Dendritic cell treated with granulocyte-macrophage colony-stimulating factor and Interleukin-4, amounts not matched to agents 40 ng/mL and 50 ng/mL, for 4 days (primary cell): Measurements from ENCODE around the gene LITAF.
"Not testable (repeated sequence)": the region's sequence is repeated elsewhere in the genome, so short reads cannot be mapped to it uniquely, and the experiment has no call there.

Source experiments
- H3K27ac Mint-ChIP-seq: one replicate; pipeline ENCODE4 v1.8.0; 2022; ENCODE audit warnings: mild to moderate bottlenecking, mixed read lengths
- H3K27me3 Mint-ChIP-seq: one replicate; pipeline ENCODE4 v1.8.0; 2022; ENCODE audit warnings: mild to moderate bottlenecking, mixed read lengths
- H3K36me3 Mint-ChIP-seq: one replicate; pipeline ENCODE4 v1.8.0; 2022; ENCODE audit warnings: low read depth, mixed read lengths
- H3K4me1 Mint-ChIP-seq: one replicate; pipeline ENCODE4 v1.8.0; 2022; ENCODE audit warnings: low read depth, mixed read lengths
- H3K4me3 Mint-ChIP-seq: one replicate; pipeline ENCODE4 v1.8.0; 2022; ENCODE audit warnings: mild to moderate bottlenecking, moderate library complexity, mixed read lengths
- H3K9me3 Mint-ChIP-seq: one replicate; pipeline ENCODE4 v1.8.0; 2022; ENCODE audit warnings: mixed read lengths
- intact Hi-C: fragments of 100-400 bp; cut with micrococcal nuclease; formaldehyde crosslinking; loops from one replicate; pipeline ENCODE4 v1.15.0; 2022

The LITAF gene

GRCh38 chr16:11583889-11584565 lies 2.7 kb downstream of the LITAF start:
- peak overlapping the region; percentile 89 for H3K27ac Mint-ChIP-seq
- H3K27me3 Mint-ChIP-seq: peaks cover 19% of the 10 kb centered on the region
- peak overlapping the region; percentile 88 for H3K4me3 Mint-ChIP-seq
- H3K9me3 Mint-ChIP-seq: no peaks in the 10 kb centered on the region
- peaks cover 51% of the 10 kb centered on the region for H3K36me3 Mint-ChIP-seq
- intact Hi-C loops: loop anchor here (2.0 to 5.0 kb wide), 3 partner anchors 43 to 57 kb away; no protein-coding TSS in a partner anchor
- H3K4me1 Mint-ChIP-seq: peaks cover 82% of the 10 kb centered on the region

GRCh38 chr16:11583166-11583565 lies 3.6 kb downstream of the LITAF start:
- H3K4me3 Mint-ChIP-seq: no peak overlapping the region
- intact Hi-C loops: loop anchor here (5.0 kb wide), 2 partner anchors 44 to 51 kb away; no protein-coding TSS in a partner anchor
- no peaks in the 10 kb centered on the region for H3K9me3 Mint-ChIP-seq
- peaks cover 80% of the 10 kb centered on the region for H3K4me1 Mint-ChIP-seq
- H3K36me3 Mint-ChIP-seq: peaks cover 60% of the 10 kb centered on the region
- H3K27me3 Mint-ChIP-seq: peaks cover 23% of the 10 kb centered on the region
- no peak overlapping the region for H3K27ac Mint-ChIP-seq

GRCh38 chr16:11582157-11582814 lies 4.4 kb downstream of the LITAF start:
- Mint-ChIP-seq H3K9me3 (no peaks in the 10 kb centered on the region), H3K36me3 (peaks cover 61% of the 10 kb centered on the region), H3K27me3 (peaks cover 15% of the 10 kb centered on the region), H3K4me3 (no peak overlapping the region), H3K4me1 (peaks cover 82% of the 10 kb centered on the region), H3K27ac (no peak overlapping the region)
- intact Hi-C loops: loop anchor here (5.0 kb wide), 2 partner anchors 45 to 50 kb away; no protein-coding TSS in a partner anchor

GRCh38 chr16:11581678-11582077 lies 5.0 kb downstream of the LITAF start:
- H3K27me3 Mint-ChIP-seq: peaks cover 11% of the 10 kb centered on the region
- H3K36me3 Mint-ChIP-seq: peaks cover 55% of the 10 kb centered on the region
- no peaks in the 10 kb centered on the region for H3K9me3 Mint-ChIP-seq
- no peak overlapping the region for H3K27ac Mint-ChIP-seq
- H3K4me1 Mint-ChIP-seq: peaks cover 84% of the 10 kb centered on the region
- intact Hi-C loops: loop anchor here (5.0 kb wide), 2 partner anchors 46 to 49 kb away; no protein-coding TSS in a partner anchor
- H3K4me3 Mint-ChIP-seq: no peak overlapping the region

GRCh38 chr16:11580451-11581086 lies 6.2 kb downstream of the LITAF start:
- Mint-ChIP-seq H3K27ac (no peak overlapping the region), H3K27me3 (peaks cover 13% of the 10 kb centered on the region), H3K4me3 (no peak overlapping the region), H3K36me3 (peaks cover 50% of the 10 kb centered on the region), H3K4me1 (peaks cover 83% of the 10 kb centered on the region), H3K9me3 (no peaks in the 10 kb centered on the region)
- intact Hi-C loops: loop anchor here (5.0 kb wide), 2 partner anchors 47 to 48 kb away; no protein-coding TSS in a partner anchor

GRCh38 chr16:11577290-11577660 lies 9.4 kb downstream of the LITAF start:
- Mint-ChIP-seq H3K4me1 (peaks cover 86% of the 10 kb centered on the region), H3K27me3 (peaks cover 37% of the 10 kb centered on the region)
- H3K4me3 Mint-ChIP-seq: not testable (repeated sequence)

GRCh38 chr16:11576427-11577289 lies 10.1 kb downstream of the LITAF start:
- H3K36me3 Mint-ChIP-seq: peaks cover 61% of the 10 kb centered on the region
- H3K4me3 Mint-ChIP-seq: no peak overlapping the region
- H3K4me1 Mint-ChIP-seq: peaks cover 86% of the 10 kb centered on the region
- no peaks in the 10 kb centered on the region for H3K9me3 Mint-ChIP-seq
- intact Hi-C loops: no loop called here
- H3K27ac Mint-ChIP-seq: no peak overlapping the region
- H3K27me3 Mint-ChIP-seq: peaks cover 38% of the 10 kb centered on the region

More at GRCh38 chr16:11577290-11577660, 9.4 kb downstream of the LITAF start:
- H3K9me3 Mint-ChIP-seq, H3K27ac Mint-ChIP-seq, intact Hi-C loops: not testable (repeated sequence)
- peaks cover 61% of the 10 kb centered on the region for H3K36me3 Mint-ChIP-seq

- peaks cover 63% of the 10 kb centered on the region for H3K36me3 Mint-ChIP-seq
Measured at GRCh38 chr16:11575223-11575589, 11.5 kb downstream of the LITAF start.

GRCh38 chr16:11572301-11572995 lies 14.3 kb downstream of the LITAF start:
- Mint-ChIP-seq H3K27me3 (peaks cover 38% of the 10 kb centered on the region), H3K4me1 (peaks cover 80% of the 10 kb centered on the region), H3K9me3 (no peaks in the 10 kb centered on the region), H3K36me3 (peaks cover 77% of the 10 kb centered on the region), H3K27ac (no peak overlapping the region), H3K4me3 (no peak overlapping the region)
- intact Hi-C loops: no loop called here

More at GRCh38 chr16:11575223-11575589, 11.5 kb downstream of the LITAF start:
- Mint-ChIP-seq H3K27ac (no peak overlapping the region), H3K4me1 (peaks cover 86% of the 10 kb centered on the region), H3K9me3 (no peaks in the 10 kb centered on the region), H3K27me3 (peaks cover 43% of the 10 kb centered on the region), H3K4me3 (no peak overlapping the region)
- intact Hi-C loops: no loop called here

- peaks cover 76% of the 10 kb centered on the region for H3K4me1 Mint-ChIP-seq
- no peak overlapping the region for H3K4me3 Mint-ChIP-seq
- H3K36me3 Mint-ChIP-seq: peaks cover 86% of the 10 kb centered on the region
- no peak overlapping the region for H3K27ac Mint-ChIP-seq
- intact Hi-C loops: no loop called here
- peaks cover 38% of the 10 kb centered on the region for H3K27me3 Mint-ChIP-seq
- H3K9me3 Mint-ChIP-seq: no peaks in the 10 kb centered on the region
Measured at GRCh38 chr16:11571549-11571948, 15.2 kb downstream of the LITAF start.

GRCh38 chr16:11570806-11571205 lies 15.9 kb downstream of the LITAF start:
- no peak overlapping the region for H3K27ac Mint-ChIP-seq
- peaks cover 93% of the 10 kb centered on the region for H3K36me3 Mint-ChIP-seq
- H3K4me1 Mint-ChIP-seq: peaks cover 76% of the 10 kb centered on the region
- no peaks in the 10 kb centered on the region for H3K9me3 Mint-ChIP-seq
- intact Hi-C loops: no loop called here
- H3K27me3 Mint-ChIP-seq: peaks cover 37% of the 10 kb centered on the region
- no peak overlapping the region for H3K4me3 Mint-ChIP-seq

GRCh38 chr16:11570258-11570657 lies 16.5 kb downstream of the LITAF start:
- Mint-ChIP-seq H3K27me3 (peaks cover 32% of the 10 kb centered on the region), H3K9me3 (no peaks in the 10 kb centered on the region), H3K4me1 (peaks cover 75% of the 10 kb centered on the region), H3K27ac (no peak overlapping the region), H3K36me3 (peaks cover 92% of the 10 kb centered on the region), H3K4me3 (no peak overlapping the region)
- intact Hi-C loops: no loop called here

- intact Hi-C loops: no loop called here
- Mint-ChIP-seq H3K9me3 (no peaks in the 10 kb centered on the region), H3K4me3 (no peak overlapping the region), H3K36me3 (peaks cover 85% of the 10 kb centered on the region), H3K27me3 (peaks cover 9% of the 10 kb centered on the region), H3K4me1 (peaks cover 47% of the 10 kb centered on the region), H3K27ac (no peak overlapping the region)
Measured at GRCh38 chr16:11566398-11566797, 20.3 kb downstream of the LITAF start.
